B cell (primary cell): ENCODE data around the gene HBS1L.

ENCODE experiments used
- CTCF ChIP-seq: fragments of 200-600 bp; IDR thresholded peaks from one replicate; pipeline ENCODE4 v1.8.0; 2022; ENCODE audit warnings: antibody characterized with exemption, mild to moderate bottlenecking
- EZH2 ChIP-seq: IDR thresholded peaks from 2 replicates; pipeline ENCODE4 v1.6.1; 2012; ENCODE audit warnings: borderline replicate concordance, low read depth, mild to moderate bottlenecking, moderate library complexity, low read length; ENCODE audit not compliant: insufficient read depth, poor library complexity, severe bottlenecking

- TF ChIP-seq EZH2 (no peak), CTCF (no peak)
These were observed 111.0 kb downstream of the HBS1L start for GRCh38 chr6:134943522-134944111.
